DND-41 (cell line): Measurements from ENCODE around the gene ITGA11.

Experiments used
- ATAC-seq: fragments of 200-7000 bp; cut with Tn5 transposase; 3 replicates; pipeline ENCODE4 v1.9.1; 2021; ENCODE audit warnings: low read depth; ENCODE audit not compliant: insufficient read depth
- DNase-seq: peaks from one replicate; pipeline ENCODE4 v3.0.0-alpha.2; 2020
- H2AFZ ChIP-seq: 2 replicates; pipeline ENCODE4 v1.6.0; 2012; ENCODE audit warnings: low read depth, low read length
- H3K27ac ChIP-seq: 2 replicates; pipeline ENCODE4 v1.5.1; 2012; ENCODE audit warnings: low read length, inconsistent platforms
- H3K27me3 ChIP-seq: fragments of 200-600 bp; sonication (generic); 2 replicates; pipeline ENCODE4 v1.6.0; 2012; ENCODE audit warnings: low read length, mild to moderate bottlenecking, inconsistent platforms; ENCODE audit not compliant: insufficient read depth, poor library complexity
- H3K36me3 ChIP-seq: 2 replicates; pipeline ENCODE4 v1.5.1; 2012; ENCODE audit warnings: low read length, inconsistent platforms; ENCODE audit not compliant: insufficient read depth
- H3K4me1 ChIP-seq: 2 replicates; pipeline ENCODE4 v1.5.1; 2012; ENCODE audit warnings: mild to moderate bottlenecking, low read length; ENCODE audit not compliant: insufficient read depth
- H3K4me2 ChIP-seq: 2 replicates; pipeline ENCODE4 v1.6.0; 2012; ENCODE audit warnings: mild to moderate bottlenecking, moderate library complexity, low read length, inconsistent platforms; ENCODE audit not compliant: insufficient read depth
- H3K4me3 ChIP-seq, 2 experiments: fragments of 200-600 bp in 1 of 2; shearing (Covaris generic) in 1 of 2; 2 replicates each; pipeline ENCODE4 v1.5.1; 2012 to 2016; ENCODE audit warnings: inconsistent platforms in 2 of 2, low read length in 2 of 2, mild to moderate bottlenecking in 2 of 2, low read depth in 1 of 2, moderate library complexity in 1 of 2
- H3K79me2 ChIP-seq: 2 replicates; pipeline ENCODE4 v1.6.0; 2012; ENCODE audit warnings: low read length, inconsistent platforms; ENCODE audit not compliant: insufficient read depth
- H3K9ac ChIP-seq: 2 replicates; pipeline ENCODE4 v1.6.0; 2012; ENCODE audit warnings: low read depth, mild to moderate bottlenecking, inconsistent platforms, low read length, moderate library complexity
- H3K9me3 ChIP-seq: 2 replicates; pipeline ENCODE4 v1.5.1; 2012; ENCODE audit warnings: low read length, moderate library complexity, mild to moderate bottlenecking, inconsistent platforms; ENCODE audit not compliant: insufficient read depth, severe bottlenecking
- H4K20me1 ChIP-seq: 2 replicates; pipeline ENCODE4 v1.6.0; 2012; ENCODE audit warnings: low read length; ENCODE audit not compliant: insufficient read depth
- CTCF ChIP-seq: IDR thresholded peaks from 2 replicates; pipeline ENCODE4 v1.5.1; 2012; ENCODE audit warnings: borderline replicate concordance, low read length, moderate library complexity, mild to moderate bottlenecking; ENCODE audit not compliant: poor library complexity, severe bottlenecking; ENCODE audit errors: extremely low read depth
- EZH2 ChIP-seq: IDR thresholded peaks from 3 replicates; pipeline ENCODE4 v1.6.1; 2012; ENCODE audit warnings: borderline replicate concordance, low read depth, mild to moderate bottlenecking, moderate library complexity, low read length, inconsistent platforms; ENCODE audit not compliant: severe bottlenecking

ITGA11 gene

DNA sequence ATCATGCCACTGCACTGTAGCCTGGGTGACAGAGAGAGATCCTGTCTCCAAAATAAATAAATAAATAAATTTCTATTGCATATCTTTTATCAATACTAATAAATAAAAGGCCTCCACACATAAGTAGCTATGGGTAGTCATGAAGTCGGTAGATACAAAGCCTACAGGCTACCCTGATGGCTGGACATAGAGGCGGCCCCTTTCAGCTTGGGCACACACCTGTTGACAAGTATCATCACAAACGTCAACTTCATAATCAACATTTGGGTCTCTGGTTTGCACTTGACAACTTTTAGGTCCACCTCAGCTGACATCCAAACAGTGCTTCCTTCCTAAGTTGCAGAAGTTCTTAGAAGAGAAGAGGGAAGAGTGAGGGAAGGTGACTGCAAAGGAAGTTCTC lies 53.4 kb downstream of the ITGA11 start:
- Histone ChIP-seq H3K4me3 (no peak overlapping the region), H3K79me2 (no peaks in the 10 kb centered on the region), H4K20me1 (no peaks in the 10 kb centered on the region), H3K9ac (no peak overlapping the region), H3K4me2 (no peak overlapping the region), H3K36me3 (no peaks in the 10 kb centered on the region), H2AFZ (no peak overlapping the region), H3K27me3 (no peaks in the 10 kb centered on the region), H3K9me3 (no peaks in the 10 kb centered on the region), H3K4me1 (peaks cover 3% of the 10 kb centered on the region; the same call in 1 of the 2 replicates), H3K27ac (no peak overlapping the region)
- ATAC-seq (no peak), DNase-seq (no peak)
- no peak for TF ChIP-seq EZH2
- TF ChIP-seq CTCF: no peak

DNA sequence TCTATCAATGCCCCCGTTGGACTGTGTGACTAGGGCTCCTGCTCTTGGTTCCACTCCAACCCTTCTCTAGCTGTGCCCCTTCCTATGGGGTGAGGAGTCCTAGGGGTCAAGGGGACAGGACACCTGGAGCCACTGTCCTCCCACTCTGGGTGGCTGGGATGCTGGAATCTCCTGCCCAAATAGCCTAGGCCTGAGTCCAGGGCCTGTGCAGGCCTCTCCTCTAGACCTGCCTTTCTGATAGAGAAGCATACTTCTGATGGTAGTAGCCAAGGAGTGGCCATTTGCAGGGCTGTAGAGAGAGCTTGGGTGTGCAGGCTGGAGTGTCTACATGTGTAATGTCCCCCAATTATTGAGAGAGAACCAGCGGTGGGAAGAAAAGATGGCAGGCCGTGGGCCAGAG lies 54.2 kb downstream of the ITGA11 start:
- no peak for ATAC-seq
- H3K27me3 ChIP-seq: no peaks in the 10 kb centered on the region
- H3K4me1 ChIP-seq: peaks cover 3% of the 10 kb centered on the region; the same call in 1 of the 2 replicates
- TF ChIP-seq CTCF: no peak
- TF ChIP-seq EZH2: no peak
- no peak overlapping the region for H2AFZ ChIP-seq
- no peak overlapping the region for H3K27ac ChIP-seq
- no peak overlapping the region for H3K4me2 ChIP-seq
- H4K20me1 ChIP-seq: no peaks in the 10 kb centered on the region
- no peak overlapping the region for H3K9ac ChIP-seq
- H3K36me3 ChIP-seq: no peaks in the 10 kb centered on the region
- no peaks in the 10 kb centered on the region for H3K79me2 ChIP-seq
- DNase-seq: no peak
- no peaks in the 10 kb centered on the region for H3K9me3 ChIP-seq
- H3K4me3 ChIP-seq: no peak overlapping the region

DNA sequence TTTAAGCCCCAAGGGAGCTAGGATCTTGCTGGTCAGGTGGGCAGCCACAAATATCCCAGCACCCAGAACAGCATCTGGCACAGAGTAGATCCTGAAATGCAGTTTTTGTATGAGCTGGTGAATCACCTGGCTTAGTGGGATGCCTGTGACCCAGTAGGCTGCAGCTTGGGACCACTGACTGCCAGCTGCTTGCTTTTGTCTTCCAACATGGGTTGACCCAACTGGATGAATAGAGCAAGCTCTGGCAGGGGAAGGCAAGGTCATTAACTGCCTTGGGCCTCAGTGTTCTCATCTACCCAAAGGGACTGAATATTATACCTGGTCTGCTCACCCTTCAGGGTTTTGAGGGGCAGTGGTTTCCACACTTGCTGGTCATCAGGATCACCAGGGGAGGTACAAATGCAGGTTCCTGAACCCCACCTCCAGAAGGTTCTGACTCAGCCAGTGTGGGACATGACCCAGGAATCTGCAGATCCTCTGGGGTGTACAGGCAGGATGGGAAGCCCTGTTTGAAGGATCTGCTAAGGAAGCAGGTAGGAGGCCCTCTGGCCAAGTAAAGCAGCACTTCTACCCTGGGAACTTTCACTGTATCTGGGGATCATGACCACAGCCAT lies 55.4 kb downstream of the ITGA11 start:
- Histone ChIP-seq H2AFZ (no peak overlapping the region), H4K20me1 (no peaks in the 10 kb centered on the region), H3K79me2 (no peaks in the 10 kb centered on the region), H3K9me3 (no peaks in the 10 kb centered on the region), H3K27me3 (no peaks in the 10 kb centered on the region), H3K9ac (no peak overlapping the region), H3K36me3 (no peaks in the 10 kb centered on the region), H3K27ac (no peak overlapping the region), H3K4me3 (no peak overlapping the region), H3K4me2 (no peak overlapping the region), H3K4me1 (peaks cover 3% of the 10 kb centered on the region; the same call in 1 of the 2 replicates)
- DNase-seq: no peak
- no peak for ATAC-seq
- TF ChIP-seq EZH2 (no peak), CTCF (no peak)
